T-cell (primary cell): ENCODE data around the gene SH3RF3. TPM values are rescaled to one million over a fixed set of nuclear protein-coding genes. Genes with fewer than 3 reads are reported as not detected.

Experiments
- ATAC-seq, 4 experiments: fragments of 200-7000 bp in 3 of 4; fragments of 150-1000 bp in 1 of 4; cut with Tn5 transposase; replicated peaks in 1 of 4; 1 replicate in 3 of 4; 2 replicates in 1 of 4; pipeline ENCODE4 v1.10.0; 2021; ENCODE audit warnings: moderate library complexity in 3 of 4, mild to moderate bottlenecking in 2 of 4, moderate number of reproducible peaks in 1 of 4
- CTCF ChIA-PET, 2 donors: fragments of 300-600 bp; sonication (Branson Sonifier 250); formaldehyde crosslinking; loops; one replicate each; lab custom pipeline; 2022; ENCODE audit warnings: antibody characterized with exemption in 2 of 2; lab: Charles Lee
- POLR2A ChIA-PET, 2 donors: fragments of 300-600 bp; sonication (Branson Sonifier 250); formaldehyde crosslinking; loops; one replicate each; lab custom pipeline; 2022; ENCODE audit warnings: antibody characterized with exemption in 2 of 2; lab: Charles Lee
- DNase-seq, 35 experiments: peaks; one replicate each; pipeline versions ENCODE4 v3.0.0 to v3.0.0-alpha.2; 2013 to 2023
- H3K27ac ChIP-seq: one replicate; pipeline ENCODE4 v1.5.1; 2013; ENCODE audit warnings: low read length
- H3K27me3 ChIP-seq, 2 experiments: replicated peaks in 1 of 2; 1 replicate in 1 of 2; 2 replicates in 1 of 2; pipeline versions ENCODE4 v1.6.1 to v1.7.0; 2013; ENCODE audit warnings: low read length in 1 of 2, mixed read lengths in 1 of 2; ENCODE audit not compliant: control insufficient read depth in 2 of 2, insufficient read depth in 2 of 2; ENCODE audit errors: extremely low read depth in 1 of 2
- H3K36me3 ChIP-seq, 2 donors: 1 replicate in 1 of 2; 2 replicates in 1 of 2; pipeline versions ENCODE4 v1.6.1 to v1.7.0; 2013; ENCODE audit warnings: low read length in 1 of 2; ENCODE audit not compliant: control insufficient read depth in 2 of 2, insufficient read depth in 1 of 2; ENCODE audit errors: extremely low read depth in 1 of 2
- H3K4me1 ChIP-seq, 2 experiments: 1 replicate in 1 of 2; 2 replicates in 1 of 2; pipeline versions ENCODE4 v1.6.1 to v1.7.0; 2013; ENCODE audit warnings: low read length in 2 of 2, mixed read lengths in 1 of 2; ENCODE audit not compliant: insufficient read depth in 2 of 2, control insufficient read depth in 1 of 2; ENCODE audit errors: extremely low read depth in 1 of 2
- H3K4me3 ChIP-seq, 2 donors: 1 replicate in 1 of 2; 2 replicates in 1 of 2; pipeline versions ENCODE4 v1.5.1 to v1.7.0; 2013; ENCODE audit warnings: mild to moderate bottlenecking in 2 of 2, low read length in 1 of 2, moderate library complexity in 1 of 2; ENCODE audit not compliant: control insufficient read depth in 1 of 2; ENCODE audit errors: extremely low read depth in 1 of 2
- H3K9me3 ChIP-seq: 2 replicates; pipeline ENCODE4 v1.7.0; 2013
- H3K27ac Mint-ChIP-seq, 2 donors: one replicate each; pipeline ENCODE4 v1.8.0; 2020 to 2021; ENCODE audit warnings: mild to moderate bottlenecking in 2 of 2, mixed read lengths in 2 of 2
- H3K27me3 Mint-ChIP-seq, 2 donors: one replicate each; pipeline ENCODE4 v1.8.0; 2021 to 2022; ENCODE audit warnings: mixed read lengths in 2 of 2
- H3K36me3 Mint-ChIP-seq: one replicate; pipeline ENCODE4 v1.8.0; 2021; ENCODE audit warnings: mixed read lengths
- H3K4me1 Mint-ChIP-seq, 3 donors: one replicate each; pipeline ENCODE4 v1.8.0; 2020 to 2022; ENCODE audit warnings: mixed read lengths in 3 of 3, mild to moderate bottlenecking in 1 of 3
- H3K4me3 Mint-ChIP-seq, 3 donors: one replicate each; pipeline ENCODE4 v1.8.0; 2020 to 2022; ENCODE audit warnings: mild to moderate bottlenecking in 3 of 3, mixed read lengths in 3 of 3, moderate library complexity in 3 of 3
- H3K9me3 Mint-ChIP-seq, 3 donors: one replicate each; pipeline ENCODE4 v1.8.0; 2020 to 2022; ENCODE audit warnings: mixed read lengths in 3 of 3
- WGBS: methylation state at CpG from one replicate; pipeline ENCODE4 v1.1.5; 2013; ENCODE audit warnings: missing lambda C conversion rate; ENCODE audit not compliant: insufficient coverage; 5-methylcytosine and 5-hydroxymethylcytosine counted together
- total RNA-seq, 35 experiments: library from RNA in 6 of 35; stranded (reverse) in 6 of 35; fragments of 120-200 nt in 1 of 35; gene quantifications; one replicate each; pipeline versions ENCODE4 v1.2.1 to v1.2.4 and lab custom pipeline; 2013 to 2026

The SH3RF3 gene
- total RNA-seq, 5 donors from 2014 or later (not counting 1 experiment from before 2014, with no cell fraction given): 1.8 to 4.6 (median 3.6) TPM

DNA sequence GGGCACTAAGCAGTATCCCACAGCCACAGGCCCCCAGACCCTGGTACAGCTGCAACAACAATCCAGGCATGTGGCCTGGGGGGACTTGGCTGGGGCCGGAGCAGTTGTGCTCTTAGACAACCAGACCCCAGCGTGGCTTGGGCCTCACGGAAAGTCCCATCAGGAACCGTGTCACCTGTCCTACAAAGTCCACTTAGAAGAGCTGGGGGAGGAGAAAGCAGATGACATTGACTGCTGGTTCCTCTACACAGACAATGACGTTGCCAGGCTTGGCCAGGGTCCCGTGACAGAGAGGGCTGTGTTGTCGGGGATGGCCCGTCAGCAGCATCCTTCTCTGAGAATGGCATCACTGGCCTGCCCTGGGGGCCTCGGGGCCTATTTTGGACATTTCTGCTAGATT, 360.3 kb downstream of the SH3RF3 start:
- ChIA-PET POLR2A (no interaction called here), CTCF (no interaction called here)
- peaks cover 0 to 2% of the 10 kb centered on the region in 2 donors for H3K27me3 Mint-ChIP-seq
- Histone ChIP-seq H3K27ac (no peak overlapping the region), H3K4me1 (no peaks in the 10 kb centered on the region), H3K36me3 (peaks cover 0 to 9% of the 10 kb centered on the region in 2 donors), H3K9me3 (no peaks in the 10 kb centered on the region), H3K27me3 (peaks cover 0 to 5% of the 10 kb centered on the region in 2 experiments), H3K4me3 (no peak overlapping the region)
- DNase-seq: no peak
- H3K36me3 Mint-ChIP-seq: no peaks in the 10 kb centered on the region
- no peak overlapping the region for H3K27ac Mint-ChIP-seq
- H3K9me3 Mint-ChIP-seq: no peaks in the 10 kb centered on the region
- no peak for ATAC-seq
- H3K4me3 Mint-ChIP-seq: no peak overlapping the region
- H3K4me1 Mint-ChIP-seq: no peaks in the 10 kb centered on the region
- 100% methylated on average over 2 of the region's 9 CpGs for WGBS

DNA sequence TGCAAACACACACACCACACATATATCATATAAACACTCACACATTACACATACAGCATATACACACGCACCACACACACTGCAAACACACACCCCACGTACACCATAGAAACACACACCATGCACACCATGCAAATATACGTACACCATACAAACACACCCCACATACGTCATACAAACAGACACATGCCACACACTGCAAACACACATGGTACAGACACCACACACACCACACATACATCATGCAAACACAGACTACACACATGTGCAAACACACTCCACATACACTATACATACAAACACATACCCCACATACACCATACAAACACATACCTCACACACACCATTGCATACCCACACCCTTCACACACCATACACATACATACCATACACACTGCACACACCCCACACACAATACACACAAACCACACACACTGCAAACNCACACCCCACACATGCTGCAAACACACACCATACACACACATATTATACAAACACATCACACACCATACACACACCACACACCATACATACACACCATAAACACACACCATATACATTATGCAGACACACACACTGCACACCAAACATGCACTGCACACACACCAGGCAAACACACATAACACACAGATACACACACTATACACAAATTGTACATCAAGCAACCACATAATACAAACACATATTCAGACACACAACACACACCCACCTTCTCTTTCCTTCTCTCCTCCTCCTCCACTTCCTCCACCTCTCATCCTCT, 364.4 kb downstream of the SH3RF3 start:
- no peaks in the 10 kb centered on the region for H3K4me1 Mint-ChIP-seq
- CTCF ChIA-PET: no interaction called here
- no peaks in the 10 kb centered on the region for H3K27me3 Mint-ChIP-seq
- no peak overlapping the region for H3K27ac Mint-ChIP-seq
- POLR2A ChIA-PET: no interaction called here
- Histone ChIP-seq H3K4me1 (no peaks in the 10 kb centered on the region), H3K9me3 (no peaks in the 10 kb centered on the region), H3K36me3 (peaks cover 0 to 9% of the 10 kb centered on the region in 2 donors), H3K27ac (no peak overlapping the region), H3K27me3 (peaks cover 0 to 6% of the 10 kb centered on the region in 2 experiments), H3K4me3 (no peak overlapping the region)
- ATAC-seq: no peak
- WGBS: 53% methylated on average over 4 of the region's 4 CpGs
- no peaks in the 10 kb centered on the region for H3K9me3 Mint-ChIP-seq
- no peaks in the 10 kb centered on the region for H3K36me3 Mint-ChIP-seq
- no peak for DNase-seq
- no peak overlapping the region for H3K4me3 Mint-ChIP-seq

DNA sequence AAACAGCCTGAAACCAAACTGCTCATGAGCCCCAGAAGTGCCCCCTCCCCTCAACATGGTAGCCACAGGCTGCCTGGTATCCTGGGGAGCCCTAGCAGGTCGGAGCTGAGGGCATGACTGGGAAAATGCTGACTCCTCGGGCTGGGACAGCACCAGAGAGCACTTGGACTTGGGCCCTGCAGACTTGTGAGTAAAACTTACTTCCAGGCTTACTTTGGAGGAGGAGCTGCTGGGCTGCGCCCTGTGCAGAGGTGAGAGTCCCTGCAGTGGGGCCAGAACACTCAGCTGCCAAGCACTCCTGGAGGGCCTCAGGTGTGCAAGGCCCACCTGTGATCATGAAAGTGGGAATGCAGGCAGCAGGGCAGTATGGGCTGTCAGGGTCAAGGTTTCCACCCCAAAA, 365.3 kb downstream of the SH3RF3 start:
- CTCF ChIA-PET: no interaction called here

DNA sequence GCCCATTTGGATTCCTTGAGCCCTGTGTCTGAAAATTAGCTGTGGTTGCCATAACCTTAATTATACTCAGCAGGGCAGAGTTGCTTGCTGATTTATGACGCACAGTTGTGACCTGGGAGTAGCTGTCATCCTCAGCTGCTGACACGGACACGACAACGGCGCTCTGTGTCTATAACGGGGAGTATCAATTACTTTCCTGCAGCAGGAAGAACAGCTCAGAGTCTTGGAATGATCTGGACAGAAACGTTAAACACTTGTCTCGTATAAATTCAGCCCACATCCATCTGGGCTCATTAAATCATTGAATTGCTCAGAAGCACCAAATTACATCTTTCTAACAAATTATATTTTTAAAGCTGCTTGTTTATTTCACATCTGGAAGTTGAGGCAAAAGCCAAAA, 368.5 kb downstream of the SH3RF3 start:
- no peaks in the 10 kb centered on the region for H3K9me3 ChIP-seq
- H3K27me3 ChIP-seq: peaks cover 0 to 8% of the 10 kb centered on the region in 2 experiments
- H3K4me1 ChIP-seq: no peaks in the 10 kb centered on the region
- no peak for DNase-seq
- POLR2A ChIA-PET: no interaction called here
- CTCF ChIA-PET: no interaction called here
- no peak overlapping the region for H3K4me3 ChIP-seq
- Mint-ChIP-seq H3K9me3 (no peaks in the 10 kb centered on the region), H3K36me3 (no peaks in the 10 kb centered on the region), H3K27me3 (no peaks in the 10 kb centered on the region), H3K4me3 (no peak overlapping the region), H3K27ac (no peak overlapping the region), H3K4me1 (no peaks in the 10 kb centered on the region)
- ATAC-seq: no peak
- no peak overlapping the region for H3K27ac ChIP-seq
- peaks cover 0 to 2% of the 10 kb centered on the region in 2 donors for H3K36me3 ChIP-seq
- 89% methylated on average over 8 of the region's 8 CpGs for WGBS

More for the DNA sequence above, 365.3 kb downstream of the SH3RF3 start:
- Histone ChIP-seq H3K4me1 (no peaks in the 10 kb centered on the region), H3K9me3 (no peaks in the 10 kb centered on the region), H3K27ac (no peak overlapping the region), H3K27me3 (peaks cover 0 to 6% of the 10 kb centered on the region in 2 experiments), H3K36me3 (peaks cover 0 to 9% of the 10 kb centered on the region in 2 donors), H3K4me3 (no peak overlapping the region)
- no peak overlapping the region for H3K4me3 Mint-ChIP-seq
- H3K27ac Mint-ChIP-seq: no peak overlapping the region
- no peaks in the 10 kb centered on the region for H3K9me3 Mint-ChIP-seq
- 71% methylated on average over 3 of the region's 3 CpGs for WGBS
- POLR2A ChIA-PET: no interaction called here
- H3K4me1 Mint-ChIP-seq: no peaks in the 10 kb centered on the region
- H3K27me3 Mint-ChIP-seq: no peaks in the 10 kb centered on the region
- ATAC-seq: no peak
- H3K36me3 Mint-ChIP-seq: no peaks in the 10 kb centered on the region
- no peak for DNase-seq

- POLR2A ChIA-PET: no interaction called here
These were observed 369.2 kb downstream of the SH3RF3 start for GRCh38 chr2:109497911-109498870.

GRCh38 chr2:109498906-109499305, 369.9 kb downstream of the SH3RF3 start:
- ATAC-seq (no peak), DNase-seq (no peak)
- no peaks in the 10 kb centered on the region for H3K4me1 ChIP-seq
- WGBS: 86% methylated on average over 12 of the region's 15 CpGs
- no peak overlapping the region for H3K27ac Mint-ChIP-seq
- CTCF ChIA-PET: no interaction called here
- H3K27ac ChIP-seq: no peak overlapping the region
- H3K4me3 ChIP-seq: no peak overlapping the region
- no peaks in the 10 kb centered on the region for H3K27me3 Mint-ChIP-seq
- H3K9me3 ChIP-seq: no peaks in the 10 kb centered on the region
- POLR2A ChIA-PET: no interaction called here
- no peaks in the 10 kb centered on the region for H3K4me1 Mint-ChIP-seq
- peaks cover 0 to 3% of the 10 kb centered on the region in 2 donors for H3K36me3 ChIP-seq
- H3K4me3 Mint-ChIP-seq: no peak overlapping the region
- H3K9me3 Mint-ChIP-seq: no peaks in the 10 kb centered on the region
- H3K36me3 Mint-ChIP-seq: no peaks in the 10 kb centered on the region
- peaks cover 0 to 8% of the 10 kb centered on the region in 2 experiments for H3K27me3 ChIP-seq

More at GRCh38 chr2:109497911-109498870, 369.2 kb downstream of the SH3RF3 start:
- no peak overlapping the region for H3K4me3 ChIP-seq
- H3K27ac ChIP-seq: no peak overlapping the region
- Mint-ChIP-seq H3K27ac (no peak overlapping the region), H3K4me1 (no peaks in the 10 kb centered on the region), H3K36me3 (no peaks in the 10 kb centered on the region), H3K27me3 (no peaks in the 10 kb centered on the region), H3K4me3 (no peak overlapping the region), H3K9me3 (no peaks in the 10 kb centered on the region)
- no peaks in the 10 kb centered on the region for H3K4me1 ChIP-seq
- WGBS: 78% methylated on average over 15 of the region's 19 CpGs
- no peaks in the 10 kb centered on the region for H3K36me3 ChIP-seq
- H3K27me3 ChIP-seq: peaks cover 0 to 8% of the 10 kb centered on the region in 2 experiments
- ATAC-seq: no peak
- CTCF ChIA-PET: no interaction called here
- no peak for DNase-seq
- no peaks in the 10 kb centered on the region for H3K9me3 ChIP-seq
